ENCODE results near the gene DDX25. TPM values are rescaled to one million over a fixed set of nuclear protein-coding genes. Genes with fewer than 3 reads are reported as not detected.

Gene DDX25
- total and polyA plus RNA-seq, 9 of the 15 experiments (the other 6 are each of a cell fraction or from before 2014, with no cell fraction given), result not detected

GRCh38 chr11:125902927-125903710 lies 1.2 kb upstream of the DDX25 start, which contains the start of gene PUS3 (continued):
- peak; percentile 89 for TF ChIP-seq POLR2AphosphoS5 (IDR thresholded peaks at IDR 0.05; ENCODE audit: control insufficient read depth, insufficient read depth, low read depth, low read length)
- no peak for TF ChIP-seq ILF3 (IDR thresholded peaks at IDR 0.05; ENCODE audit: borderline replicate concordance)
- no peak for TF ChIP-seq ELK1 (CRISPR knock-in tag; IDR thresholded peaks at IDR 0.05)
- no peak for TF ChIP-seq HMGN3 (IDR thresholded peaks at IDR 0.05; ENCODE audit: borderline replicate concordance, extremely low read depth, insufficient read length, low read depth, low read length)
- TF ChIP-seq ATF2 (CRISPR knock-in tag; IDR thresholded peaks at IDR 0.05), result no peak
- no peak for TF ChIP-seq MTA2 (IDR thresholded peaks at IDR 0.05; ENCODE audit: low read depth)
- TF ChIP-seq SOX6 (IDR thresholded peaks at IDR 0.05), result no peak
- TF ChIP-seq USF1 (CRISPR knock-in tag; IDR thresholded peaks at IDR 0.05), result no peak
- TF ChIP-seq HOMEZ (CRISPR knock-in tag; IDR thresholded peaks at IDR 0.05), result no peak
- peak; percentile 52; the same call in 1 of the 2 replicates for TF ChIP-seq RB1 (IDR thresholded peaks at IDR 0.05; ENCODE audit: low read depth)
- no peak for TF ChIP-seq ZNF224 (CRISPR knock-in tag; IDR thresholded peaks at IDR 0.05)
- no peak for TF ChIP-seq RBM34 (IDR thresholded peaks at IDR 0.05; ENCODE audit: borderline replicate concordance, insufficient read depth, low read length)
- peak in 1 of 2 experiments; percentile 61; a peak in 2 of 3 replicates for TF ChIP-seq CBX3 (IDR thresholded peaks at IDR 0.05; ENCODE audit: borderline replicate concordance in 1 of 2, low read length in 2 of 2)
- no peak for TF ChIP-seq TRIM28 (IDR thresholded peaks at IDR 0.05)
- no peak for TF ChIP-seq HOXB6 (CRISPR knock-in tag; IDR thresholded peaks at IDR 0.05; ENCODE audit: borderline replicate concordance)
- no peak for TF ChIP-seq TGIF2 (CRISPR knock-in tag; IDR thresholded peaks at IDR 0.05)
- TF ChIP-seq CBFB (CRISPR knock-in tag; IDR thresholded peaks at IDR 0.05), result no peak
- TF ChIP-seq KAT8 (IDR thresholded peaks at IDR 0.05; ENCODE audit: low read depth), result no peak
- no peak for TF ChIP-seq SP1 (CRISPR knock-in tag; IDR thresholded peaks at IDR 0.05)
- peak; percentile 85 for TF ChIP-seq HNRNPLL (IDR thresholded peaks at IDR 0.05; ENCODE audit: low read depth, low read length, poor library complexity, severe bottlenecking)
- peak; percentile 61 for TF ChIP-seq TAF9B (IDR thresholded peaks at IDR 0.05; ENCODE audit: partially characterized antibody)
- TF ChIP-seq ZBTB1 (CRISPR knock-in tag; IDR thresholded peaks at IDR 0.05; ENCODE audit: borderline replicate concordance, low read depth), result no peak
- no peak for TF ChIP-seq ZBTB43 (CRISPR knock-in tag; IDR thresholded peaks at IDR 0.05)

Data from K562 (cell line).